Hematopoietic multipotent progenitor cell treated with erythropoietin and hydrocortisone succinate and interleukin-3 and kit ligand, for 4 days (in vitro differentiated cells): ENCODE results near the gene NLRP13.
"Not testable (repeated sequence)": the region's sequence is repeated elsewhere in the genome, so short reads cannot be mapped to it uniquely, and the experiment has no call there.

Experiments
- DNase-seq: peaks from one replicate; pipeline ENCODE4 v3.0.0-alpha.2; 2015

Gene NLRP13, protein sequence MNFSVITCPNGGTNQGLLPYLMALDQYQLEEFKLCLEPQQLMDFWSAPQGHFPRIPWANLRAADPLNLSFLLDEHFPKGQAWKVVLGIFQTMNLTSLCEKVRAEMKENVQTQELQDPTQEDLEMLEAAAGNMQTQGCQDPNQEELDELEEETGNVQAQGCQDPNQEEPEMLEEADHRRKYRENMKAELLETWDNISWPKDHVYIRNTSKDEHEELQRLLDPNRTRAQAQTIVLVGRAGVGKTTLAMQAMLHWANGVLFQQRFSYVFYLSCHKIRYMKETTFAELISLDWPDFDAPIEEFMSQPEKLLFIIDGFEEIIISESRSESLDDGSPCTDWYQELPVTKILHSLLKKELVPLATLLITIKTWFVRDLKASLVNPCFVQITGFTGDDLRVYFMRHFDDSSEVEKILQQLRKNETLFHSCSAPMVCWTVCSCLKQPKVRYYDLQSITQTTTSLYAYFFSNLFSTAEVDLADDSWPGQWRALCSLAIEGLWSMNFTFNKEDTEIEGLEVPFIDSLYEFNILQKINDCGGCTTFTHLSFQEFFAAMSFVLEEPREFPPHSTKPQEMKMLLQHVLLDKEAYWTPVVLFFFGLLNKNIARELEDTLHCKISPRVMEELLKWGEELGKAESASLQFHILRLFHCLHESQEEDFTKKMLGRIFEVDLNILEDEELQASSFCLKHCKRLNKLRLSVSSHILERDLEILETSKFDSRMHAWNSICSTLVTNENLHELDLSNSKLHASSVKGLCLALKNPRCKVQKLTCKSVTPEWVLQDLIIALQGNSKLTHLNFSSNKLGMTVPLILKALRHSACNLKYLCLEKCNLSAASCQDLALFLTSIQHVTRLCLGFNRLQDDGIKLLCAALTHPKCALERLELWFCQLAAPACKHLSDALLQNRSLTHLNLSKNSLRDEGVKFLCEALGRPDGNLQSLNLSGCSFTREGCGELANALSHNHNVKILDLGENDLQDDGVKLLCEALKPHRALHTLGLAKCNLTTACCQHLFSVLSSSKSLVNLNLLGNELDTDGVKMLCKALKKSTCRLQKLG

DNA sequence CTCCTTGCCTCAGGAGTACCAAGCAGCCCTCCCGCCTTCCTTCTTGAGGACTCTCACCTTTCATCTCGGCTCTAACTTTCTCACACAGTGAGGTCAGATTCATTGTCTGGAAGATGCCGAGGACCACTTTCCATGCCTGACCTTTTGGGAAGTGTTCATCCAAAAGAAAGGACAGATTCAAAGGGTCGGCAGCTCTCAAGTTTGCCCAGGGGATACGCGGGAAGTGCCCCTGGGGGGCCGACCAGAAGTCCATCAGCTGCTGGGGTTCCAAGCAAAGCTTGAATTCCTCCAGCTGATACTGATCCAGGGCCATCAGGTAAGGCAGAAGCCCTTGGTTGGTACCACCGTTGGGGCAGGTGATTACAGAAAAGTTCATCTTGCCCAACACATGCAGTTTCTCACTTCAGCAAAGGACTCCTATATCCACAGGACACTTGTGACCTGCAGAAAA is at the start of gene NLRP13:
NLRP13 (minus strand) TSS at position 401 of the 451 bp plus-strand sequence; CDS start at position 376, 25 bp downstream.
- no peak for DNase-seq

DNA sequence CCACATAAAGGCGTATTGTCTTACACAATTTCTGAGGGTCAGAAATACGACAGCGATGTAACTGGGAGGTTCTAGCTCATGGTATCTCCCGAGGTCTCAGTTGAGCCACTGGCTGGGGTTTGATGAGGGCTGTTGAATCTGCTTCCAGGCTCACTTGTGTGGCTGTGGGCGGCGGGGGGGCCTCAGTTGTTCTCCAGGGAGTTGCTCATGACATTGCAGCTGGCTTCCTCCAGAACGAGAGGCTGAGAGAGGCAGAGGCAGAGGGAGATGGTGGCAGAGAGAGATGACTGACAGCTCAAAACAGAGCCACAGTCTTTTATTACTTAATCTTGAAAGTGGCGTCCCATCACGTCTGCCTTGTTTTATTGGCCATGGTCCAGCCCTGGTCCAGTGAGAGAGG is 48.3 kb upstream of the NLRP13 start:
- no peak for DNase-seq

DNA sequence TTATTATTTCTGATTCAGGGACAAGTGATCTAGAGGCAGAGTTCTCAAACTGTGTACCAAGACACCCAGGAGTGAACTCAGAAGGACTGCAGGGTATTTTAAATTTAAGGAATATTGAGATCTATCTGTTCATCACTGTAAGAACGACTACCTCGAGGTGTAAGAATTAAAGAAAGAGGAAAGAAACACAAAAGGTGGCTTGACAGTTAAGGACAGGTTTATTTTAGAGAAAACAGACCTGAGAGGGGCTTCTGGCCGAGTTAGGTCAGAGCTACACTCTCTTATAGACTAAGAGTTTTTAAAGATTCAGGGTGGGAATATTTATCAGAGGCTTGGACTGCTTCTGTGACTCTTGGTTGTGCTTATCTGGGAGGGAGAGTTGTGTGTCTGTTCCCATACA is 41.8 kb upstream of the NLRP13 start:
- DNase-seq = no peak

DNA sequence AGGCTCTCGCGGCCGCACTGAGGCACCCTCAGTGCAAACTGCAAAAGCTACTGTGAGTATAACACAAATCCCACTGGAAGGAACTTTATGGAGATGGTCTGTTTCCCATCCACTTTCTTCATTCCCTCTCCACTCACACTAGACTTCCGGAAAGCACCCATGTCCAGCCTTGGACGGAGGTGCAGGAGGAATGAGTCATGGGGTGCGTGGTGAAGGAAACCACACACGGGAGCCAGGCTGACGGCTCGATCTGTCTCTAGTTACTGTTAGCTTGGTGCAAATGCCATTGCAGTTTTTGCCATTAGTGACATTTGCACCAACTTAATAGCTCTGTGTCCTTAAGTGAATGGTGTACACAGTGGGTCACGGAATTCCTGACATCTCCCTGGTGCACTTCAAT is 30.1 kb upstream of the NLRP13 start:
- DNase-seq = no peak

DNA sequence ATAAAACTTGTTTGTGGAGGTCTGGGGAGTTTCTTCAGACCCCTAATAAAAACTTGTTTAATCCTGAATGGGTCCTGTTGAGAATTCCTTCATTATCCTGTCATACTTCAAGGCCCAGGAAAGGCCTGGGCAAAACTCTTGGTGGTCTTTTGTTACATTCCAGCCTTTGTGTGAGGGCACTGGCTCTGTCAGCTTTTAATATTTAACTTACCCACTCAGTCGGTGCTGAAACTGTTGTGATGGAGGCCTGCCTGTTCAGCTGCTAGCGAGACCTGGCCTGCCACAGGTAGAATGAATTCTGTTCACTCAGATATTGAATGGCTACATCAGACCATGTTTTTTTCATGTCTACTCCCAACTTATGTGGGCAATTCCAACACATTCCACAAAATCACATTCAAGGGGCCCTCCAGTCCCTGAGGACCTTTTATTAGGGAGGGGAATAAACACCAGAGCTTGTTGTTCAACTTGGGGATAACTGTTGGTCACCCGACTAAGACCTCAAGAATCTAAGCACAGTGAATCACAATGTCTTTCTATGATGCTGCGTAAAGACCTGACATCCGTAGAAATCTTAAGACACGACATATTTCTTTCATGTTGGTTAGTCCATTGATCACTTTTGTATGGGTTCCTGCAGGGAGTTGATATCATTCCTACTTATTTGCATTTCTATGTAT is 28.0 kb upstream of the NLRP13 start:
- DNase-seq = no peak

DNA sequence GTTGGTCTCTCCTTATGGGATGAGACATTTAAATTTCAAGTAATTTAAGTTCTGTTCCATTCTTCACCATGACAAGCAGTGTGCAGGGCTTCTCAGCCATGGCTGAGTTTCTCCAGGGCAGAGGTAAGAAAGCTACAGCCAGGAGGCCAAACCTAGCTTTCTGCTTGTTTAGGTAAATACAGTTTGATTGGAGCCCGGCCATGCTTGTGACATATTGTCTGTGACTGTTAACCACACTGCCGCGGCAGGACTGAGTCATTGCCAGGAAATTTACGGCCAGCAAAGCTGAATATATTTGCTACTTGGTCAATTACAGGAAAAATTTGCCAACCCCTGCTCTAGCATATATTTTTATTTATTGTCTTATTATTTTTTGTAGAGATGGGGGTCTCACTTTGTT is 26.2 kb upstream of the NLRP13 start:
- no peak for DNase-seq

DNA sequence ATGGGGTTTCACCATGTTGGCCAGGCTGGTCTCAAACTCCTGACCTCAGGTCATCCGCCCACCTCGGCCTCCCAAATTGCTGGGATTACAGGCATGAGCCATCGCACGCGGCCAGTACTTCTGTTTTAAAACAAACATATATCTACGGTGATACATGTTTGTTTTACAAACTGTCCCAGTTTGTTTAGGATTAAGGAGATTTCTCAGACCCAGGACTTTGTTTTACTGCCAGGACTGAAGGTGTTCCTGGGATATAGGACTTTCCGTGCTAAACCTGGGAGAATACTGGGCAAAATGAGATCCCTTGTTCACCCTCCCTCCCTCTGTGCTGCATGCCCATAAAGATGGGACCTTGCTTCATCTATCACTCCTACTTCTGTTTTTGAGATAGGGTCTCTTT is 24.3 kb upstream of the NLRP13 start:
- no peak for DNase-seq

DNA sequence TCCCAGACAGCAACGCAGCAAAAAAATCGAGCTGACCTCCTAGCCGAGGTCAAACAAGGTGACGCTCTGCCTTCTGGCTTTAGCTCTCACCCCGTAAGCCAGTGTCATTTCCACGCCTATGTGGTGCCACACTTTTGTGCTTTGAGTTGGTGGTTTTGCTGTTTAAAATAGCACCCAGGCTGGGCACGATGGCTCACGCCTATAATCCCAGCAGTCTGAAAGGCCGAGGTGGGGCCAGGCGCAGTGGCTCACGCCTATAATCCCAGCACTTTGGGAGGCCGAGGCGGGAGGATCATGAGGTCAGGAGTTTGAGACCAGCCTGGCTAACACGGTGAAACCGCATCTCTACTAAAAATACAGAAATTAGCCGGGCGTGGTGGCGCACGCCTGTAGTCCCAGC is 18.4 kb upstream of the NLRP13 start:
- DNase-seq = not testable (repeated sequence)

DNA sequence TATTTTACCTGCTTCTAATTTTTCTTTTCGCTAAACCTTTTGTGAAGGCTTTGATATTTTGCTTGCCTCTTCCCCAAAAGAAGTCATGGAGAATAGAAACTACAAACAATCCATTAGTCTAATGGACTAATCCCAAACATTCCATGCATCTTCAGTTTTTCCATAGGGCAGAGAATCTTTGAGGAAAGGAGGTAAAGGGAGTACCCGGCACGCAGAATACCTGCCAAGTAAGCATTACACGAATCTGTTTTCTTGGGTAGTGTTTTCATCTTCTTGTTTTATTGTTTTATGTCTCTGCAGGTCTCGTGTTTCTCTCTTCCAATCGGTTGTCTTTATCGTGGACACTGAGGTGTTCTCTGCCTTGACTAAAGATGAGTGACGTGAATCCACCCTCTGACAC is 15.4 kb upstream of the NLRP13 start, which contains the start of gene NLRP8:
NLRP8 (plus strand) TSS at position 301 of the 400 bp plus-strand sequence.
- DNase-seq = no peak

DNA sequence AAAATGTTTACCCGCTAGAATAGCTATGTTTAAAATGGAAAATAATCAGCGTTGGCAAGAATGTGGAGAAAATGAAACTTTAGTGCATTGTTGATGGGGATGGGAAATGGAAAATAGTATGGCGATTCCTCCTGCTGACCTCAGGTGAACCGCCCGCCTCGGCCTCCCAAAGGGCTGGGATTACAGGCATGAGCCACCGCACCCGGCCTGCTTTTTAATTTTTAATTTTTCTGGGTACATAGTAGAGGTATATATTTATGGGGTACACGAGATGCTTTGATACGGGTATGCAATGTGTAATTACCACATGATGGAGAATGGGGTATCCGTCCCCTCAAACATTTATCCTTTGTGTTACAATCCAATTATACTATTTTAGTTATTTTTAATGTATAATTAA is 8.2 kb upstream of the NLRP13 start:
- no peak for DNase-seq

DNA sequence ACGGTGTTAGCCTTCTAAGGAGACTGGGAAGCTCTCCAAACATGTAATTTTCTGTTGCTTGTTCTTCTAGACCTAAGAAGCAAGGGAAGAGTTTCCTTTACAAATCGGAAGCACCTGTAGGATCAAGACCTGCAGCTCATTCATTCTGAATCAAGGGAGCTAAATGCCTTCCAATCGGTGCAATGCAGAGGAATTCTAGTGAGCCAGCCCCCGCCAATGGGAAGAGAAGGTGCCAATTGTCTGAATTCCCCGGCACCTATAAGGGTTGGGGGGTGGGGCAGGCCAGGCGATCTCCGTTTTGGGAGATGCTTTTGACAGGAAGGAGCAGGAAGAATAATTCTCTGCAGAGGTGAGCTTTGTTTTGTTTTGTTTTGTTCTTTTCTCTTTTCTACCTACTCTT is 7.1 kb upstream of the NLRP13 start:
- DNase-seq = no peak

DNA sequence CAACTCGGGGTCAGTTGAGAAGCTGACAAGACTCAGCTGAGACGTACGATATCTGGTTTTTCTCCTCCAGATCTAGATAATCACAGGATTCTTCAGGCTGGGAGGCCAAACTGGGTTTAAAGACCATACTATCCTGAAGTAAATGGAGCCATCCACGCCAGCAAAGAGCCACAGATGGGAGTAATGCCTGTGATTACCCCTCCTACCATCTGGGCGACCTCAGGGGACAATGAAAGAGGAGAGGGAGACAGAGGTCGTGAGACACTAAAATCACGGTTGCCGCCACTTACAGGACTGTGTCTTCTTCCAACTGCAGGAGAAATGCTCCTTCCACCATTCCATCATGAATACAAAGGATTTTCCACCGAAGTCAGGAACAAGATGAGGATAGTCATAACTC is 3.1 kb upstream of the NLRP13 start:
- no peak for DNase-seq

DNA sequence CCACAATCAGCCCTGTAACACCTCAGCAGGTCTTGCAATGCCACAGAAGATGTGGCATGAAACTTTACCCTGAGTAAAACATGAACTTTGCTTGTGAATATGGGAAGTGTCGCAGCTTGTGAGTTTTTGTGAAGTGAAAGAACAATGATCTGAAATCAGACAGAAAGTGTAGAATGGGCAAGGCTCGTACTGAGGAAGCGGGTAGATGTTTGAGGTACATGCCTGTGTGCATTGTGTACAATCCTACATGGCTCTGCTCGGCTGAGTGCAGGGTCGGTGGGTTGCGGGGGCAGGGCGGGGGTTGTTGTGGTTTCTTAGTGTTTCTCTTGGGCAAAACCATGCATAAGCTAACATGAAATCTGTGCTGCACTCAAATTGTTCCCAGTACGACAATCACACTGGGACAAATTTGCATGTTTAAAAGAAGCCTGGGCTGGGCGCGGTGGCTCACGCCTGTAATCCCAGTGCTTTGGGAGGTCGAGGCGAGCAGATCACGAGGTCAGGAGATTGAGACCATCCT is 1.1 kb downstream of the NLRP13 start:
- no peak for DNase-seq

DNA sequence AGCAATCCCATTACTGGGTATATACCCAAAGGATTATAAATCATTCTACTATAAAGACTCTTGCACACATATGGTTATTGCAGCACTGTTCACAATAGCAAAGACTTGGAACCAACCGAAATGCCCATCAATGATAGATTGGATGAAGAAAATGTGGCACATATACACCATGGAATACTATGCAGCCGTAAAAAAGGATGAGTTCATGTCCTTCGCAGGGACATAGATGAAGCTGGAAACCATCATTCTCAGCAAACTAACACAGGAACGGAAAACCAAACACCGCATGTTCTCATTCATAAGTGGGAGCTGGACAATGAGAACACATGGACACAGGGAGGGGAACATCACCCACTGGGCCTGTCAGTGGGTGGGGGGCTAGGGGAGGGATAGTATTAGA is 2.9 kb downstream of the NLRP13 start:
- not testable (repeated sequence) for DNase-seq

DNA sequence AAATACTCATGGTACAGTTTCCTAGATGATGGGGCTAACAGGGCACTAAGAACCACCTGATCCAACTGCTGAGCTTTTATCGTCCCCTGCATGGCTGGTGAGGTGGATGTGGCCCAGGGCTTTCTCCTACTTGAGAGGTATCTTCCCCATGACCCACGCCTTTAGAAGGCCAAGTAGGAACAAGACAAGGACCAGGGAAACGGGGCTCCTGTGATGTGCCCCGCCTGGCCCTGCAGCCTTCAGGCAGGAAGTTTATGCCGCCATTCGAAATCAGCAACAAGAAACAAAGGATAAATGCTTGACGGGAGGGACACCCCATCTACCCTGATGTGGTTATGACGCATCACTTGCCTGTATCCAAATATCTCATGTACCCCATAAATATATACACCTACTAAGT is 4.1 kb downstream of the NLRP13 start:
- no peak for DNase-seq

DNA sequence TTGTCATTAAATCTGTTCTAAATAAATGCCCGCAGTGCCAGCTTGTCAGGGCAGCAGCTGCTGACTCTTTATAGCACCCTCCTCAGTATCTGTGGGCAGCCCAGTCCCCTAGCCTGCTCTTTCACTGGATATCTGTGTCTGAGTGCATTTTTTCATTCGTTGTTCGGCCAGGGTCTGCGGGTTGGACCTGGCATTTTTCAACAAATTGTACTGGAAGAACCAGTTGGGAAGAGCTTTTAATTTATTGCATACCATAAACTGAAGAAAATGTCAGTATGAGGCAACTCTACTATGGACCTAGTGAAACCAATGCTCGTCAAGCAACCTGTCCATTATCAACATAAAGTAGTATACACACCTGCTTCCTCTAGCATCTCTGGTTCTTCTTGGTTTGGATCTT is 8.6 kb downstream of the NLRP13 start:
- no peak for DNase-seq

DNA sequence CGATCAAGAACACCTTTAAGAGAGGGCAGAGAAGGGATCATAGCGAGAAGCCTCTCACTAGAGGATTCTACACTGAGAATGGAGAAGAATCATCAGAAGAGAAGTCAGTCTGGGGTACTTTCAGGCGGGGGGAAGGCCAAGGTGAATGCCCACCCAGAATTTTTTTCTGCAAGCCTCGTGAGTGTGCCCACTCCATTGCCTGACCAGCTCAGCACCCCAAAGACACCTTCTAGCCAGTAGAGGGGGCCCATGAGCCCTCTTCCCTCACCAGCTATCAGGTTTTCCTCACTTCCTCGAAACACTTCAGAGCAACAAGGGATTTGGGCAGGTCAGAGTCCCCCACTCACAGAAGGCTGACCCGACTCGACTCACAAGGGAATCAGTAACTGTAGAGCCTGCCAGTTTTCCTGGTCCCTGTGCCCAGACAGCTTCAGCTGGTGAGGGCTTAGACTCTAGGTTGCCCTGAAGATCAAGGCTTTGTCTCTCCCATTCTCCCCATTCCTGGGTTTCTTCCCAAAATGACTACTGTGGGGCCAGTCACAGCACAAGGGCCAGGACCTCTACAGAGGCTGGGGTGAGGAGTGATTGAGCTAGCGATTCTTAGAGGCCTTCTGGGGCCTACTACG is 18.4 kb downstream of the NLRP13 start:
- DNase-seq = peak; percentile 4

DNA sequence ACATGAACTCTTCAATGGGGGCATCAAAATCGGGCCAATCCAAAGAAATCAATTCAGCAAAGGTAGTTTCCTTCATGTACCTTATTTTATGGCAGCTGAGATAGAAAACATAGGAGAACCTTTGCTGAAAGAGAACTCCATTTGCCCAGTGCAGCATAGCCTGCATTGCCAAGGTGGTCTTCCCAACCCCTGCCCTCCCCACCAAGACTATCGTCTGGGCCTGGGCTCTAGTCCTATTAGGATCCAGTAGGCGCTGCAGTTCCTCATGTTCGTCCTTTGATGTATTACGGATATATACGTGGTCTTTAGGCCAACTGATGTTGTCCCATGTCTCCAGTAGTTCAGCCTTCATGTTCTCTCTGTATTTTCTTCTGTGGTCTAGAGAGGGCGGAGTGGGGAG is 19.2 kb downstream of the NLRP13 start:
- DNase-seq = no peak

DNA sequence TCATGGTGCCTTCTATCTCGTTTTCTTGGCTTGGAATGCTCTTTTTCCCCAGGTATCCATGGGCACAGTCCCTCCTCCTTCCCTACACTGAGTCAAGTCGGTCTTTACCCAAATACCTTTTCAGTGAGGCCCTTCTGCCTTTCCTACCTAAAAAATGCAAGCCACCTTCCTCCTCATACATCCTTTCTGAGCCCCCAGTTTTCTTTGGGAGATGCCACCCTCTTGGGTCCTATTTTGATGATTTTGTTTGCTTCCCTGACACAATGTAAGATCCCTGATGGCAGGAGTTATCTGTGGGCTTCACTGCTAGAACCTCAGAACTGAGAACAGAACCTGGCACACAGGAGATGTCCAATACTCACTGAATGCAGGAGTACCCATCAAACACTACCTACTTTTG is 22.3 kb downstream of the NLRP13 start:
- DNase-seq = no peak

DNA sequence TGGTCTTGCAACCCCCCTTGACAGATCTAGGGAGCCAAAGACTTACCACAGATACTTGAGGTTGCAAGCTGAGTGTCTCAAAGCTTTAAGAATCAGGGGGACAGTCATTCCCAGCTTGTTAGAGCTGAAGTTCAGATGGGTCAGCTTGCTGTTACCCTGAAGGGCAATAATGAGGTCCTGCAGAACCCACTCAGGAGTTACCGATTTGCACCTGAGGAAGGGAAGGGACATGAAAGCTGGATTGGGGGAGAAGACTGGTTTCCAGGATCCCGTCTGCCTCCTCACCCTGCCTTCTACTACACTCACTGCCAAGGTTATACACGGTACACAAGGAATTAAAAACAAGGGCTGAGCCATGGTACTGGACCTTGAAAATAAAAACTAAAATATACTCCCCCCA is 24.4 kb downstream of the NLRP13 start:
- DNase-seq = no peak

DNA sequence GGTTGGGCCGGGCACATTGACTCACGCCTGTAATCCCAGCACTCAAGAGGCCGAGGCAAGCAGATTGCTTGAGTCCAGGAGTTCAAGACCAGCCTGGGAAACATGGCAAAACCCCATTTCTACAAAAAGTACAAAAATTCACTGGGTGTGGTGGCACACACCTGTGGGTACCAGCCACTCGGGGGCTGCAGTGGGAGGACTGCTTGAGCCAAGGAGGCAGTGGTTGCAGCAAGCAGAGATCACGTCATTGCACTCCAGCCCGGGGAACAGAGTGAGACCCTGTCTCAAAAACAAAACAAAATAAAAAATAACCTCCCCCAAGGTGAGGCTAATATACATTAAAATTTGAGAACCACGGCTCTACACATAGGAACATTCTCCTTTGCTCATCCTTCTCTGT is 24.9 kb downstream of the NLRP13 start:
- no peak for DNase-seq

DNA sequence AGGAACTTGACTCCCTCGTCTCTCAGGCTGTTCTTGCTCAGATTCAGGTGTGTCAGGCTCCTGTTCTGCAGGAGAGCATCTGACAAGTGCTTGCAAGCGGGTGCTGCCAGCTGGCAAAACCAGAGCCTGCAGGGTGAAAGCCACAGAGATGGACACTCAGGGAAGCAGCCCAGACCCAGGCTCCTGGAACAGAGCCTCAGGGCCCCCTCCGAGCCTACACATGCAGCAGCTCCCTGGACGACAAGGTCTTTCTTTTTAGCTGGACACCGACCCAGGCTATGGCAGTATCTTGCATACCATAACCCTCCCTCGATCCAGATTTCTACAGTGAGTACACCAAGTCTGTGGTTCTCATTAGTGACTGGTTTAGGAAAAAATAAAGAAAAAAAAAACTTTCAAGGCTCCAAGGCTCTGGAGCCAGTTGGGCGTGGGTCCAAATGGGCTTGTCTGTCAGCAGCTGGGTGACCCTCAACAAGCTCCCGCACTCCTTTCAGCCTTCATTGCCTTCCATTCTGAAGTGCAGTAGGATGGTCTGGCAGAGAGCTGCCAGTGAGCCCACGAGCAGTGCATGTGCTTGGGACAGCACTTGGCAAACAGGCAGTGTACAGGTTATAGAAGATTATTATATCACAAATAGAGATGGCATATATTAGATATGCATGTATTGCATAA is 29.9 kb downstream of the NLRP13 start:
- DNase-seq = no peak
